KG1 (cell line): ENCODE results near the gene TLL2.

ENCODE experiments used
- DNase-seq: peaks from one replicate; lab custom pipeline; 2025; lab: John Stamatoyannopoulos, UW

The TLL2 gene

GRCh38 chr10:96317067-96317833 is 196.5 kb downstream of the TLL2 start:
- DNase-seq, result no peak
